H1 (cell line): ENCODE data around the gene TPBGL.
A peak's percentile ranks its signal among the peaks of the same experiment; 100 is the strongest.

Source experiments
- CTCF ChIP-seq, 3 experiments: IDR thresholded peaks; 1 replicate in 2 of 3; 2 replicates in 1 of 3; pipeline versions ENCODE4 v1.5.1 to v1.6.1; 2011; ENCODE audit warnings: low read length in 3 of 3, mild to moderate bottlenecking in 3 of 3, inconsistent platforms in 2 of 3, low read depth in 1 of 3, moderate library complexity in 1 of 3; ENCODE audit not compliant: insufficient read depth in 1 of 3; ENCODE audit errors: control extremely low read depth in 1 of 3
- MAX ChIP-seq: IDR thresholded peaks from 2 replicates; pipeline ENCODE4 v1.6.1; 2012; ENCODE audit warnings: inconsistent platforms
- PHF8 ChIP-seq: fragments of 200-600 bp; sonication (generic); conservative IDR thresholded peaks from 2 replicates; pipeline ENCODE4 v1.7.1; 2012; ENCODE audit warnings: low read depth, mild to moderate bottlenecking, inconsistent platforms, low read length, moderate library complexity
- POLR2AphosphoS5 ChIP-seq: IDR thresholded peaks from 2 replicates; pipeline ENCODE4 v1.6.1; 2011; ENCODE audit warnings: low read depth, low read length
- RXRA ChIP-seq: IDR thresholded peaks from 2 replicates; pipeline ENCODE4 v1.6.1; 2011; ENCODE audit warnings: low read depth, mild to moderate bottlenecking, low read length, moderate library complexity; ENCODE audit not compliant: insufficient read depth
- SUZ12 ChIP-seq: fragments of 200-600 bp; sonication (generic); IDR thresholded peaks from 2 replicates; pipeline ENCODE4 v1.6.1; 2012; ENCODE audit warnings: mild to moderate bottlenecking, inconsistent platforms, low read length, moderate library complexity, mixed read lengths

GRCh38 chr11:75241036-75241905 lies 697 bp downstream of the TPBGL start:
- TF ChIP-seq CTCF (IDR thresholded peaks at IDR 0.05; ENCODE audit: control extremely low read depth in 1 of 3, insufficient read depth in 1 of 3, low read depth in 1 of 3, low read length in 3 of 3) (peak; percentile 94 to 99 (median 98)), SUZ12 (peak; percentile 27), RXRA (no peak), PHF8 (peak; percentile 66), MAX (peak; percentile 94), POLR2AphosphoS5 (0 out of 2 replicates have a peak, but pooled peaks have one; percentile 31)
